Astrocyte of the hippocampus (primary cell): ENCODE data around the gene SPATA31A3.
"Not testable (repeated sequence)": the region's sequence is repeated elsewhere in the genome, so short reads cannot be mapped to it uniquely, and the experiment has no call there.

Experiments used
- DNase-seq: peaks from one replicate; pipeline ENCODE4 v3.0.0; 2011; ENCODE audit warnings: low read depth, low spot score

The SPATA31A3 gene

DNA sequence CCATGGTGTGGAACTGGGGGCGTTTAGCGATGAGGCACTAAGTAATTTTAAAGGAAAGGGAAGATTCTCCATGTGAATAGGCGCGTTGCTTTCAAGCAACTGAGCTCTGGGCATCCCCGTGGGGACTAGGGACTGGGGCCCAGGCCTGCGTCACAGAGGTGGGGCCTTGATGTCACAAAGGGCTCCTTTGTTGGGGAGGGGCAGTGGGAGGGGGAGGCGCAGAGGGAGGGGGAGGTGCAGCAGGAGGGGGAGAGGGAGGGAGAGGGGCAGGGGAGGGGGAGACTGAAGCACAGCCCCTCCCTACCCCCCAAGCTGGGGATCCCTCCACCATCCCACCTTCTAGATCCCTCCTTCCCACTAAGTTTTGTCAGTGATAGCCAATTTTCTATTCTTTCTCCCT, at the start of gene SPATA31A3:
TSS of gene SPATA31A3 (minus strand) at position 101 of the 400 bp plus-strand sequence. CDS start at position 72, 29 bp downstream.
- DNase-seq, result not testable (repeated sequence)

DNA sequence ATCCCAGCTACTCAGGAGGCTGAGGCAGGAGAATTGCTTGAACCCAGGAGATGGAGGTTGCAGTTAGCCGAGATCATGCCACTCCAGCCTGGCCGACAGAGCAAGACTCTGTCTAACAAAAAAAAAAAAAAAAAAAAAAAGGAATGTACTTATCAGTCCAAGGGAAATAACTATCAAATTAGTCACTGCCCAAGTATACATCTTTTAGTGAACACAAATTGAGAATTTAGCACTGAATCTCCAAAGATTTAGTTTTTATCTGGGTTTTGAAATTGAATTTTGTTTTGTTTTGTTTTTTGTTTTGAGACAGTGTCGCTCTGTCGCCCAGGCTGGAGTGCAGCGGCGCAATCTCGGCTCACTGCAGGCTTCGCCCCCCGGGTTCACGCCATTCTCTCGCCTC, 39.8 kb downstream of the SPATA31A3 start:
- DNase-seq, result peak; percentile 1

DNA sequence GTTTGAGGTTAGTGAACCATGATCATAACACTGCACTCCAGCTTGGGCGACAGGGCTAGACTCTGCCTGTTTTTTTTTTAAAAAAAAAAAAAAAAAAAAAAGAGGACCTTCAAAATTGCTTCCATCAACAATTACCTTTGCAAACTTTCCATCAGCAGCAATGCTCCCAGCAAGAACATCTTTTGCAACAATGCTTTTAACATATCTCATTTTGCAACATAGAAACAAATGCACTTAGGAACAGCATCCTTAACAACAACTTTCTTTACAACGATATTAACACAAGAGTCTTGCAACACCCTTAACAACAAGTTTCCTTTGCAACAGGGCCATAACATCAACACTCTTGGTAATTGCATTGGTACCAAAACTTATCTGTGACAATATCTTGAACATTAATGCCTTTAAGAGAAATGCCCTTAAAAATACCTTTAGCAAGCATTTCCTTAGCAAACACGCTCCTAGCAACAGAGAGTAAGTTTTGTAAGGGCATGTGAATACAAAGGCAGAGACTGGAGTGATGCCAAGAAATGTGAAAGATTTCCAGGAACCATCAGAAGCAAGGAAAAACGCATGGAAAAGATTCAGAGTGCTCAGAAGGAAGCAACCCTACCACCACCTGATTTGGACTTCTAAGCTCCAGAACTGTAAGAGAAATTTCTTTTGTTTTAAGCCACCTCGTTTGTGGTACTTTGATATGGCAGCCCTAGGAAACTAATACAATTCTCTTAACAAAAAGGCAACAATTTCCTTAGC, 49.8 kb downstream of the SPATA31A3 start:
- DNase-seq, result peak; percentile 7

DNA sequence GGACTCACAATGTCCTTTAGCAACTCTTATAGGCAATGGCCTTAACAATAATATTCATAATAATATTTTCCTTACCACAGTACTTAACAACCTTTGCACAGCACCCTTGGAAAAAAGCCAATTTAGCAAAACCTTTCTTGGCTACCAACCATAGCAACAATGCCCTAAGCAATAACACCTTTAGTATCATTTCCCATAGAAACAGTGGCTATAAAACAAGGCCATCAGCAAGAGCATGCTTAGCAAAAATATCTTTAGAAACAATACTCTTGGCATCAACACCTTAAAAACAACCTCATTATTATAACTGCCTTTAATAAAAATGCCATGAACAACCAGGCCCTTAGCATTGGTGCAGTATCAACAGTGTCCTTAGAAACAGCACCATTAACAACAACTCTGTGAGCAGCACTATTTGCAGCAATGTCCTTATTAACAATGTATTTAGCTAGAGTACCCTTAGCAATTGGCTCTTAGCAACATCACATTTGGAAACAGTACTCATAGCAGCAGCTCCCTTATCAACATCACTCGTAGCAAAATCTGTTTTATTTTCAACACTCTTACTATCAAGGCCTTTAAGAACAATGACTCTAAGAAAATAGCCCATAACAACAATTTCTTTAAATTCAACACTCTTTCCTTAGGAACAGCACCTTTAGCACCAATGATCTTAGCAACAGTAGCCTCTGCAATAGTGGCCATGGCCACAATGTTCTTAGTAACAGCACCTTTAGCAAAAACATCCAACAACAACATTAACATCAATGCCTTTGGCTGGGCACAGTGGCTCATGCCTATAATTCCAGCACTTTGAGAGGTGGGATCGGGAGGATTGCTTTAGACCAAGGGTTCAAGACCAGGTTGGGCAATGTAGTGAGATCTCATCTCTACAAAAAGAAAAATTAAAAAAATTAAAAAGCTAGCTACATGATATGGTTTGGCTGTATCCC, 52.2 kb downstream of the SPATA31A3 start:
- DNase-seq, result not testable (repeated sequence)

DNA sequence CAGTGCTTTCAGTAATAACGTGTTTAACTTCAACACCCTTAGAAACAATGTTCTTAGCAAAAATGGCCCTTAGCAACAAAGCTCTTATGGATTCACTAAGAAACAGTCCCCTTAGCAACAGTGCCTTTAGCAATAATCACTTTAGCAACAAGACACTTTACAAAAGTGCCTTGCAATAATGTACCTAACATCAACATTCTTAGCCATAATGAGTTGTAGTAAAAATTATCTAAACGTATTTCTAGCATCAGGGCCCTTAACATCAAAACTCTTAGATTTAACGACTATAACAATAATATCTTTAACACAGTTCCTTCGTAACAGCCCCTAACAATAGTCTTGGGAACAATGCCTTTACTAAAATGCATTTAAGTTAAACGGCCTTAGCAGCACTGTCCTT, 54.0 kb downstream of the SPATA31A3 start:
- not testable (repeated sequence) for DNase-seq

DNA sequence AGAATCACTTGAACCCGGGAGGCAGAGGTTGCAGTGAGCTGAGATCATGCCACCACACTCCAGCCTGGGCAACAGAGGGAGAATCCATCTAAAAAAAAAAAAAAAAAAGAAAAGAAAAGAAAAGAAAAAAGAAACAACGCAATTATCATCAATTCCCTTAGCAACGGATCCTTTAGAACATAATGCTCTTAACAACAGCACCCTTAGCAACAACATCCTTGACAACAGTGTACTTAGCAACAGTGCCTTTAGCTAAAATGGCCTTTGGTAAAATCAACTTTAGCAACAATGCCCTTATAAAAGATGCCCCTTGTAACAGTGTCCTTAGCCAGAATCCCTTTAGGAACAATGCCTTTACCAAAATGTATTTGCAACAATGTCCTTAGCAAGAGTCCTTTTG, 54.7 kb downstream of the SPATA31A3 start:
- DNase-seq, result not testable (repeated sequence)
